NCI-H1694 treated with DMSO at 0.1 percent for 48 hours (cell line): ENCODE measurements around the gene CCT3.
A peak's percentile ranks its signal among the peaks of the same experiment; 100 is the strongest.
"Not testable (repeated sequence)": the region's sequence is repeated elsewhere in the genome, so short reads cannot be mapped to it uniquely, and the experiment has no call there.

Experiments
- DNase-seq: peaks from one replicate; lab custom pipeline; 2025; lab: John Stamatoyannopoulos, UW

CCT3 gene

DNA sequence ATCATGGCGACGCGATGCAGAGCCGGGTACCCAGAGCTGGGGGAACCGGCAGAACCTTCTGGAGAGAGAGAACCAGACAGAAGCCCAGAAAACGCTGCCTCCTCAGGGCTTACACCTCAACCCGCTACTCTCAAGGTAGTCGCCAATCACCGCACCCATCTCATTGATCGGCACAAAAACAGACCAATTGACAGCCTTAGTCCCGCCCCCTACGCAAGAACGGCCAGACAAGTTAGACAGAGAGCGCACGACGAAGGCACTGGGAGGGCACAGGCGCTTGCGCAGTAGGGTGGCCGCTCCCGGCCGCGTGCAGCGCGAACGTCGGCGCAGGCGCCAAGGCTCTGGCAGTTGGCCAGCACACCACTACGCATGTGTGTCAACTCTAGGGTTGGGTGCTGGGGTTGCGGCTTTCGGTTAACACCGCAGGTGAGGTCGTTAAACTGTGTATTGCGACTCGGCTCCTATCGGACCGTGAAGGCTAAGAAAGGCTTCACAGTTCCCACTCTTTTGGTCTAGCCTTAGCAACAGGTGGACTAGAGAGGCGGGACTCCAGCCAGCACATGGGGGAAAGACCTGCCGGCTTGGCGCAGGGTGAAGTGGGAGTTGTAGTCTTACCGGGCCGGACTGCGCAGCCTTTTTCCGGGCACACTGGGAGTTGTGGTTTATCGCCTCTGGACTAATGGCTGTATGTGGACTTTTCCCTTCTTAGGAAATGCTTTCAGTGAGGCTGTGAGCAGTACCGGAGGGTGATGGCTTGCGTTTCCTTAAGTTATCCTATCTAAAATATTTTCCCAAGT is at the start of gene CCT3, which contains the start of gene TSACC:
Gene CCT3, minus strand, starts transcription at position 113 of the 797 bp plus-strand sequence. Its CDS starts 108 bp downstream, at position 5.
Gene TSACC, plus strand, starts transcription at position 347 of the 797 bp plus-strand sequence. CDS start 1,232 bp downstream, outside the sequence.
- peak; percentile 100 for DNase-seq

DNA sequence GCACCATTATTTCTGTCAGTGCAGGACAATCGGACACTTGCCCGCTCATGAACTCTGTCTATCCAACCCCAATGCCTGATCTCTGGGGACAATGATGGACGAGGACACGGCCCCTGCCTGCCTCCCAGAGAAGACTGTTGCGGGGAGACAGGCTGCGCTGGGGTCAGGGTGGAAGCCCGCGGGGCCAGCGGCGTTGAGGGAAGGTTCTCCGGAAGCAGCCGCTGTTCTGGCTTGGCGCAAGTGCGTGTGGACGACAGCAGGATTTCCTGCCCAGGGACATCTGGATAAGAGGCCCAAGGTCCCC is 49.7 kb upstream of the CCT3 start:
- DNase-seq, result no peak

DNA sequence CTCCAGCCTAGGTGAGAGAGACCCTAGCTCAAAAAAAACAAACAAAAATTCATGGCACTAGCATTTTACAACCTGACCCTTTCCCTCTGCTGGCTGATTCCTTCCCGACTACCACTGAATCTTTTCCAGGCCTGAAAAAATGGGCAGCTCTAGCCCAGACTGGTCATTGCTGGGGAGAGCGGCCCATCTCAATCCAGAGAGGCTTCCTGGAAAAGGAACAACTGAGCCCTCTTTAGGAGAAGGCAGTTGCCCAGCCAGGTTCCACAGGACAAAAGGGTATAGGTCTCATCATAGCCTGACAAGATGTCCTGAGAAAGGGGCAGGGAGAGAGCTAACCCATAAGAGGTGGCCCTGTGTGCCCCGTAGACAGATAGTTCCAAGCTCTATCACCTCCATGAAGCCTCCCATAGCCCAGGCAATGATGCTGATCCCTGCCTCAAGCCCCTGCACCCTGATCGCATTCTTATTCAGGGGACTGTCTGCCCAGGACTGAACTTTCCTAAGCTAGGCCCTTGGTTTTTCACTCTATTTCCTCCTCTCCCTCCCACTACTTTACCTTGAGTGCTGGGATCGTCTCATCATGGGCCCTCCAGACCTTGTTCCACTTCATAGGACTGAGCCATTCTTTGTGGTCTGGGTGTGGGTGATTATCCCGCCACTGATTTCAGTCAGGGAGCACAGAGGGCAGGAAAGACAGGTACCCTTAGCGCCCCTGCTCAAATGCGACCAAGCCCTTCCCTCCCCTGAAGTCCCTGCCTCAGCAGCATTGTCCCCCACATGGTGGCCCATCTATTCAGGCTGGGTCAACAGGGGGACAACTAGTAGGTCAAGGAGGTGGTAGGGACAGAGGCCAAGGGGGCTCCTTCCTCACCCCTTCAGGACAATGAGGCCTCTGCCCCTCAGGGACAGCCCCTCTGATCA is 49.1 kb upstream of the CCT3 start:
- no peak for DNase-seq

DNA sequence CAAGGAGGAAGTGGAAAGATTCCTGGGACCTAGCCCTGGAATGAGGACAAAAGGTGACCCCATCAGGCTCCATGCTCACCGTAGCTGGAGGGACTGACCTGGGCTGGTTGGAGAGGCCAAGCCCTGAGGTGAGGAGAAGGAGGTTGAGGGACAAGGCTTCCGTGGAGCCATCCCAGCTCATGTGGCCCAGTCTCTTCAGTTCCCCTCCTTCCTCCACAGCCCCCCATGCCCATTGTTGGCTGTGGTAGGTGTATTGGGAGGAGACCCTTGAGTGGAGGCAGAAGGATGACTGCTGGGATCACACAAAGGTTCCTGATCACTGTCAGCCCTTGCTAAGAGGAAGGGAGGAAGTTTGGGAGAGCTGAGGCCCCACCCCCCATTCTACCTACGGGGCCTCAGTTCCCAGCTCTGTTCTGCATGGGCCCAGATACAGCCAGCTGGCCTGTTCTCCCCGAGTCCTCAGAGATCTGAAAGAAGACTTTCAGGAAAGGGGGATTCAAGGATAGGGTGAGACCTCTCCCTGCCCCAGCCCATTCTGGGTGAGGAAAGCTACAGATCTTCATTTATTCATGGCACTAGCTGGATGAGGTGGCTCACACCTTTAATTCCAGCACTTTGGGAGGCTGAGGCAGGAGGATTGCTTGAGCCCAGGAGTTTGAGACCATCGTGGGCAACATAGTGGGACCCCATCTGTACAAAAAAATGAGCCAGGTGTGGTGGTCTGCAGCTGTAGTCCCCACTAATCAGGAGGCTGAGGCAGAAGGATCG is 48.2 kb upstream of the CCT3 start:
- no peak for DNase-seq

DNA sequence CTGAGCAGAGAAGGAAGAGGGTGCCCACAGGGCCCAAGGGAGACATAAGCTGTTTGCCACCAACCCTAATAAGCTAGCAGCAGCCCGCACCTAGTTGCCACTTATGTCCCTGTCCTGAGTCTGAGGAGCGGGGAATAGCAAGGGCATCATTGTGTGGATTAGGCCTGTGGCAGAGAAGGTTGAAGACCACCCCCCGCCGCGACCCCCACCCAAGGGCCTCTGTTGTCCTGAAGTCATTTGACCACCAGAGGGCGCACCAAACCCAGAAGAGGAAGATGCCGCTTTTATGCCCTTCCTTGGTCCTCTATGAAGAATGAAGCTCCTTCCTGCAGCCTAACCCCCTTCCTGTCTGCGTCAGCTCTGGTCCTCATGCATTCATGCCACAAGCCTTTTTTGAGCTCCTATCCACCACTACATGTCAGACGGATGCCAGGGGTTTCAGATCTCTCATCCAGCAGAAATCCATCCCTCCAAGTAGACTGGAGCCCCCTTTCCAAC is 47.5 kb upstream of the CCT3 start:
- peak; percentile 86 for DNase-seq

DNA sequence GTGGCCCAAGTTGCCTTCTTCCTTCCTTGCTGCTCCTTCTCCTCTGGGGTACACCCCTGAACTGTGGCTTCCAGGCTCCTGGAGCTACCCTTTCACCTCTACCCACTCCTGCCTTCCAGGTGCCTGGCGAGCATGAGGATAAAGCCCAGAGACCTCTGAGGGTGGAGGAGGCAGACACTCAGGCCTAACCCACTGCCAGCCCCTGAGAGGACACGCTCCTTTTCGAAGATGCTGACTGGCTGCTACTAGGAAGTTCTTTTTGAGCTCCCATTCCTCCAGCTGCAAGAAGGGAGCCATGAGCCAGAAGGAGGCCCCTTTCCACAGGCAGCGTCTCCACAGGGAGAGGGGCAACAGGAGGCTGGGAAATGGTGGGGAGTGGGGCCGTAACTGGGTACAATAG is 46.6 kb upstream of the CCT3 start:
- DNase-seq, result no peak

DNA sequence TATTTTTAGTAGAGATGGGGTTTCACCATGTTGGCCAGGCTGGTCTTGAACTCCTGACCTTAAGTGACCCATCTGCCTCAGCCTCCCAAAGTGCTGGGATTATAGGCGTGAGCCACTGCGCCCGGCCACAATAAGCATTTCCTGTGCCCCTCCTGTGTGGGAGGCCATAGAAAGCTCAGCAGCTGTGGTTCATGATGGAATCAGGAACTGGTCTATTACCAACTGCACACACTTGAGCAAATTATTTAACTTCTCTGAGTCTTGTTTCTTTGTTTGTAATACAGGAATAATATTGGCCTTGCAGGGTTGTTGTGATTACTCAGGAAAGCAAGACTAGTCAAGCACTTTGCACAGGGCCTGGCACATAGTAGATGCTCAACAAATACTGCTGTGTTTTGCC is 45.9 kb upstream of the CCT3 start:
- no peak for DNase-seq

DNA sequence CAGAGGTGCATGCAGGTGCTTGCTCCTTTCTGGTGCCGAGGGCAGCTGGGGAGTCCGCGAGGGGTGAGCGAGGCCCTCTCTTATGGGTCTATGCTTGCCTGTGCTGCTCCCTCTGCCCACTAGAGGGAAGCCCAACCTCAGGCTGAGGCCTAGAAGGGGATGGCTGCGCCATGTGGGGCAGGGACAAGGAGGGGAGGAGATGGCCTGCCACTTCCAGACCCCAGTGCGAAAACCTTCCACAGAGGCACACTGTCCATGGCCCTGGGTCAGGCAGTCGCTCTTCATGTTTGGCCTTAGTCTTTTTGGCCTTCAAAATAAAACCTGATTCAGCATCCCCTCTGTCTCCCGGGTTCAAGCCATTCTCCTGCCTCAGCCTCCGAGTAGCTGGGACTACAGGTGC is 44.9 kb upstream of the CCT3 start:
- peak; percentile 90 for DNase-seq

DNA sequence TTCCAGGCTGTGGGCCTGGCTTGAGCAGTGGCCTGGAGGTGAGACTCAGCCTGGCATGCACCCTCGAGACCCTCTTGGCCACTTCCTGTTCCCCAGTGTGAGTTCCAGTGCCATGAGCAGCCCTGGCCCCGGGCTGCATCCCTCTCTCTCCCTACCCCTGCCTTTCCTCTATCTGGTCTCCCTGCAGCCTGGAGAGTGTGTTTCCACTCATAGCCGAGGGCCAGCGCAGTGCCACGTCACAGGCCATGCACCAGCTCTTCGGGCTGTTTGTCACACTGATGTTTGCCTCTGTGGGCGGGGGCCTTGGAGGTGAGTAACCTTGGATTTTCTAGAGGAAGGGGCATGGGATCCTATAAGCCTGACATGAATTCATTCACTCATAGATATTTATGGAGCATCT is 44.5 kb upstream of the CCT3 start:
- DNase-seq, result no peak

DNA sequence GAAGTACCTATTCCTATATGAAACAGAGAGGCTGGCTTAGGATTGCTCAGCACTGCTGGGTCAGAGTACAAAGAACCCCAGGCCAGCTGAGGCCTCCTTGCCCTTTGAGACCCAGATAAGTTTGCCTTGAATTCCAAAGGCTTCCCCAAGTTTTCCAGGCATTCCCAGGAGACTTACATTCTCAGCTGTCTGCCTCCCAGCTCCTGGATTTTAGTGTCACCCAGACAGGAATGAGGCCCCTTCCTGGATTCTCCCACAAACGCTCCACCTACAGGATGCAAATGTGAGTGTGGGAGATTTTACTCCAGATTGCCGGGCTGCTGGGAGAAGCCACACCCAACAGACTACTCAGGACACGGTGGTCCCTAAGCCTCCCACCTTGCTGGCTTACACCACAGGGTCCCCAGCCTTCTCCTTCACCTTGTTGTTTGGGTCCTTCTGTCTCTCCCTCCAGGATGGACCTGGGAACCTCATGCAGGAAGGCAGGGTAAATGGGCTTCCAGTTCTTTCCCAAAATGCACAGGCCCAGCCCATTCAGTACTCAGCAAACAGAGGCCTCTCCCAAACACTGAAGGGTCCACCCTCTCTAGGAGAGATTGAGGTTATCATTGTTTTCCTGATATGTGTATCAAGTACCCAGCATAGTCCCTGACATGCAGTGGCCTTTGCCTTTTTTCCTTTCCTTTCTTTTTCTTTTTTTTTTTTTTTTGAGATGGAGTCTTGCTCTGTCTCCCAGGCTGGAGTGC is 41.5 kb upstream of the CCT3 start:
- peak; percentile 44 for DNase-seq

DNA sequence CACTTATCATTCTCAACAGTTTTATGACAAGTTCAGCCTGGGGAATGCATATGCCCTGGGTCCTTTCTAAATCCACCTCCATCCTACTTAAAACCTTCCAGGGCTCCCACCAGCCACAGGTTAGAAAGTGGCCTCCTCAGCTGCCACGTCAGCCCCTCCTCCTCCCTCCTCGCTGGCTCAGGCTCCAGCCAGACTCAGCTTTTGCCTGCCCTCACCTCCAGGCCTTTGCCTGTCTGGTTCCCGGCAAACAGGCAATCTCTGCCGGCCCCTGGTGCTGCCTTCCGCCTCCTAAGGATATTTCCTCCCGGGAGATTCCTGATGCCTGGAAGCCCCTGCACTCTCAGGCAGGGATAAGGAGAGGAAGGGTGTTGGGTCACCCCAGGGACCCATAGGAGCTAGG is 40.5 kb upstream of the CCT3 start:
- no peak for DNase-seq

DNA sequence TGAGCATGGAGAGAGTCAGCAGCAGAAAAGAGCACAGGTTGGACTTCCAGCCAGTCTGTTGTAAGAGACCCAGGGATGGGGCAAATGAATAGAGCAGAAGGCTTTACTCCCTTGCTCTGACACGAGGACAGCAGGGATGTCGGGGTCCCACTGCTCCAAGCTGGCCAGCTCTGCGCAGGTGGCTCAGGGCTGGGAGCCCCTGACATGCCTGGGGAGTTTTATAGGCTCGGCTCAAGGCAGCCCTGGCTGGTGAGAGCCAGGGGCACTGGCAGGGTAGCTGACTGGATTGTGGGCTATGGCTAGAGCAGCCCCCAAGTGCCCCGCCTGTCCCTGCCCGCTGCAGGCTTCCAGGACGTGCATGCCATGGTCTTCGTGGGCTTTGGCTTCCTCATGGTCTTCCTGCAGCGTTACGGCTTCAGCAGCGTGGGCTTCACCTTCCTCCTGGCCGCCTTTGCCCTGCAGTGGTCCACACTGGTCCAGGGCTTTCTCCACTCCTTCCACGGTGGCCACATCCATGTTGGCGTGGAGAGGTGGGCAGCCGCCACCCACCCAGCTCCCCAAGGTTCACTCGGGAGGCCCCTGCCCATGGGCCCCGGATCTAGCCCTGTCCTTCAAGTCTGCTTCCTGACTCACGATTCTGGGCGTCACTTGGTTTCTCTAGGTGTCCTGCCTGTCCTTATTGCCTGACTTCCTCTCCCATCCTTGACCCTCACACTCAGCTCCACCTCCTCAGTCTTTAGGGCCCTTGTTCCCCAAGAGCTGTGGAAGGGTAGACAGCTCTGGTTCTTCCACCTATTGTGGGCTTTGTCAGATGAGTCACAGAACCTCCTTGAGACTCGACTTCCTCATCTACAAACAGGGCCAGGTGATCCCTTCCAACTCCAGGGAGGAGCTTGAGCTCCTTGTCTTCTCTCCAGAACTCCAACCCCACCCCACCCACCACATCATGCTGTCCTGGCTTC is 39.1 kb upstream of the CCT3 start:
- no peak for DNase-seq

DNA sequence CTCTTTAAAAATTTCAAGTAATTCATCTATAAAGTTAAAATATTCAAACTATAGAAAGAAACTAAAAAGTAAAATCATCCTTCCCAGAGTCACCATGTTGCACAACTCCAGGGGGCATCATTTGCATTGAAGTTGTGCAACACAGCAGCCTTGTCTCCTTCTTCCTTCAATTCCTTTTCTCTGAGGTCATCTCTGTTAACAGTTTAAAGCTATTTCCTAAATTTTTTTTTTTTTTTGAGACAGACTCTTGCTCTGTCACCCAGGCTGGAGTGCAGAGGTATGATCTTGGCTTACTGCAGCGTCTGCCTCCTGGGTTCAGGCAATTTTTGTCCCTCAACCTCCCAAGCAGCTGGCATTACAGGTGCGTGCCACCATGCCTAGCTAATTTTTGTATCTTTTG is 38.1 kb upstream of the CCT3 start:
- no peak for DNase-seq

DNA sequence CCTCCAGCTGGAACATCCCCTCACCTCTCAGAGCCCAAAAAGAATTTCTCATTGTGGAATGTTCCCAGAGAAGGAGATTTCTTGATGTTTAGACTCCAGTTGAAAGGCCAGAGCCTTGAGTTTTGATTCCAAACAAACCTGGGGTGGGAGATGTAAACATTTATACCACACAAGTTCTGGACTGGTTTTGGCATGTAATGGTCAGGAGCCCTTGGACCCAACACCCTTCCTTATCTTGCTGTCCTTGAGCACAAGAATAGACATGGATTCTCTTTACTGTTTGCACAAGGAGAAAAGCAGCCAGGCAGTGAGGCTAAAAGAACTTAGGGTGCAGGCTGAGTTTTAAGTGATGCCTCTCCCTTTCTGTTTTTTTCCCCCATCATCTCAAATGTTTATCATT is 35.5 kb upstream of the CCT3 start:
- no peak for DNase-seq

DNA sequence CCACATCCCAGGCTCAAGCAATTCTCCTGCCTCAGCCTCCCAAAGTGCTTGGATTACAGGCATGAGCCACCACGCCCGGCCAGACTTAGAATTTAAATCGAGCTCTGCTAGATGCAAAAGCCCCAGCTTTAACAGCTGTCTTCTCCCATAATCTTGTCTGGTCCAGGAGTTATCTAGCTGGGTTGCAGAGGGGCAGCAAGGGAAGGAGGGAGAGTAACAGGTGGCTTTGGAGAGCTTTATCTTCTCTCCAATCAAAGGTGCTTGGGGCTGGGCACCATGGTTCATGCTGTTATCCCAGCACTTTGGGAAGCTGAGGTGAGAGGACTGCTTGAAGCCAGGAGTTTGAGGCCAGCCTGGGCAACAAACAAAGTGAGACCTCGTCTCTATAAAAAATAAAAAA is 34.8 kb upstream of the CCT3 start:
- no peak for DNase-seq

DNA sequence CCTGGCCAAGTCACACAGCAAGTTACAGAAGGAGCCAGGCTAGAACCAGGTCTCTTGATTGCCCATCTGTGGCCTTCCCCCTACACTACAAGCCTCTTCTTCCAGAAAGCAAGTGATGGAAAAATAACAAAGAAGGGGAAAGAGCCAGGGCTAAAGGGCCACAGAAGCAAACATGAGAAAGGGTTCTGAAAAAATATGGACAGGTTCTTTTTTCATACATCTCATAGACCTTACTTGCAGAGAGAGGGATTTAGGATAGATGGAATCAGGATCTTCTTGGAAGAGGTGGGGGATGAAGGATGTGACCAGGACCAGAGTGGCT is 34.1 kb upstream of the CCT3 start:
- no peak for DNase-seq

DNA sequence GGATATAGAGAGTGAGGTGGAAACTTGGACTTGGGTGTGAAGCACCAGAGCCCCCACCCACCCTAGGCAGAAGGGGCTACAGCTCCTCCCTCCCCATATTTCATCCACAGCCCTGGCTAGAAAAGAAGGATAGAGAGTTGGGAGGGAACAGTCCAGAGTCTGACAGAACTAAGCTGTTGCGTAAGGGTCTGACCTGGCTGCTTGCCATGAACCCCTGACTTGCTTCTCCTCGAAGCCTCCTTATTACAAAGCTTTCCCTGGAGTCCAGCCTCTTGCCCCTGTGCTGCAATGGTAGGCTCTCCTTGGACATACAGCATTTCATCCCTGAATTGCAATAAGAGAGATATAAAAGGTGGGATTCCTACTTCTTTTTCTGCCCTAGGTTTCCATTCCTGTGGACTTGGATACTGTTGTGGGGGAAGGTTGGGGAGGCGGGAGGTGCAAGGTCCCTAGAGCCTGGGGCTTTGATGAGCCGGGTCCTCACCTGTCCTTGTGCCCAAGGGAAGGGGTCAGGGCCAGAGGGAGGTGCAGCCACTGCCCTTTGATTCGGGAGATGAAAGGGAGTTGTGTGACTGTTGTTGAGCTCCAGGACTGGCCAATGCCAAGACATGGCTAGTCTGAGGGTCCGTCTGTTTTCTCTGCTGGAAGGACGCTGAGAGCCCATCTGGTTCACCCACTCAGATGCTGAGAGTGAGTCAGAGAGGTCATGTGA is 33.6 kb upstream of the CCT3 start:
- no peak for DNase-seq

DNA sequence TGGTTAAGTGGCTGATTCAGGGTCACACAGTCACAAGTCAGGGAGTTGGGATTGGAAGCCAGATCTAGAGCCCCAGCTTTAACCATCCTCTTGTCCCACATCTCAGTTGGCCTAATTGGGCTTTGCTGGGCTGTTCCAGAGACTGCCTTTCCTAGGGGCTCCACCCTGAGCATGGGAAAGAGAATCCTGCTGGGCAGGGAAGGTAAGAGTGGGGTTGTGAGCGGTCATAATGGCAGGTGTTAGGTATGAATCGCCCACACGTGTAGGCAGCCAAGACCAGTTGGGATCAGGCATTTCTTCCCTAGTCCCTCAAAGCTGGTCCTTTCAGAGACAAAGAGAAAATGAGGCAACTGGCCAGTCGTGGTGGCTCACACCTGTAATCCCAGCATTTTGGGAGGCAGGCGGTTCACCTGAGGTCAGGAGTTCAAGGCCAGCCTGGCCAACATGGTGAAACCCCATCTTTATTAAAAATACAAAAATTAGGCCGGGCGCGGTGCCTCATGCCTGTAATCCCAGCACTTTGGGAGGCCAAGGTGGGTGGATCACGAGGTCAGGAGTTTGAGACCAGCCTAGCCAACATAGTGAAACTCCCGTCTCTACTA is 31.7 kb upstream of the CCT3 start:
- not testable (repeated sequence) for DNase-seq

DNA sequence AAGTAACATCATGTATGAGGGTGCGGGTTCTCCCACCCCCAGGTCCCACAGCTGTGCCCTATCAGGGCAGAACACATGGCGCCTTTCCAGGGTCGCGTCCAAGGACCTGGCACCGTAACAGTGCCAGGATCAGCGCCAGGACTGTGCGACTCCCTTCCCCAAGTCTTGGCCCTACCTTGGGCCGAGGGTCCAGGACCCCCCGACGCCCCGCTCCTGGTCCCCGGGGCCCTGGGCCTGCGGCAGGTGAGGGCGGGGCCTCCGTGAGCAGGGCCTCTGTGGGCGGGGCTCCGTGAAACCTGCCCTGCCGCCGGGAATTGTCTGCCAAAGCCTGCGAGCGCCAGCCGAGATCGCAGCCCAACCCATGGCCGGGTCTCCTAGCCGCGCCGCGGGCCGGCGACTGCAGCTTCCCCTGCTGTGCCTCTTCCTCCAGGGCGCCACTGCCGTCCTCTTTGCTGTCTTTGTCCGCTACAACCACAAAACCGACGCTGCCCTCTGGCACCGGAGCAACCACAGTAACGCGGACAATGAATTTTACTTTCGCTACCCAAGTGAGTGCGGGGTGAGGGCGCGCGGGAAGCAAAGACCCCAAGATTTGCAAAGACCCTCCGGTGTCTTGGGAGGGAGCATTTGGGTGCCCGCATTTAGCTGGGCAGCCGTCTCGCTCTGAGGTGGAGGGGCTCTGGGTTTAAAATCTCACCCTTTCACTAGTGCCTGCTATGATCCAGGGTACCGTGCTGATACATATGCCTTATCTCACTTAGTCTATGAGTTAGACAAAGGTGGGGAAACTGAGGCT is 31.0 kb upstream of the CCT3 start, which contains the start of gene RHBG:
Gene RHBG, plus strand, starts transcription at position 323 of the 796 bp plus-strand sequence. Its CDS starts 39 bp downstream, at position 362.
- no peak for DNase-seq
